Stimulated activated CD8-positive, alpha-beta memory T cell treated with anti-CD3 and anti-CD28 coated beads, Interleukin-4, amount 100 ng/mL, for 24 hours (primary cell): ENCODE results near the gene MESP2.

Experiments
- DNase-seq: peaks from one replicate; pipeline ENCODE4 v3.0.0-alpha.2; 2020; ENCODE audit warnings: low read depth

MESP2 gene

GRCh38 chr15:89755701-89756100, 20.4 kb upstream of the MESP2 start:
- DNase-seq: no peak

- no peak for DNase-seq
Measured at GRCh38 chr15:89756897-89757296, 19.2 kb upstream of the MESP2 start.

GRCh38 chr15:89758283-89758682, 17.8 kb upstream of the MESP2 start:
- DNase-seq: no peak

- DNase-seq: no peak
Measured at GRCh38 chr15:89758981-89759380, 17.2 kb upstream of the MESP2 start.

- no peak for DNase-seq
Measured at GRCh38 chr15:89759835-89760234, 16.3 kb upstream of the MESP2 start.

GRCh38 chr15:89760303-89761008, 15.7 kb upstream of the MESP2 start:
- DNase-seq: peak; percentile 54

GRCh38 chr15:89761009-89761831, 14.9 kb upstream of the MESP2 start:
- DNase-seq: no peak

GRCh38 chr15:89761929-89762328, 14.2 kb upstream of the MESP2 start:
- no peak for DNase-seq

GRCh38 chr15:89765694-89766093, 10.4 kb upstream of the MESP2 start:
- no peak for DNase-seq

GRCh38 chr15:89766357-89767311, 9.5 kb upstream of the MESP2 start:
- DNase-seq: no peak

GRCh38 chr15:89767411-89767915, 8.7 kb upstream of the MESP2 start:
- no peak for DNase-seq

GRCh38 chr15:89768071-89768500, 8.0 kb upstream of the MESP2 start:
- DNase-seq: no peak

GRCh38 chr15:89769366-89769765, 6.8 kb upstream of the MESP2 start:
- no peak for DNase-seq

GRCh38 chr15:89770041-89770440, 6.1 kb upstream of the MESP2 start:
- DNase-seq: no peak

GRCh38 chr15:89772932-89773583, 3.1 kb upstream of the MESP2 start:
- no peak for DNase-seq

GRCh38 chr15:89774492-89774891, 1.6 kb upstream of the MESP2 start:
- no peak for DNase-seq

- DNase-seq: no peak
Measured at GRCh38 chr15:89775815-89776214, 317 bp upstream of the MESP2 start.

- no peak for DNase-seq
Measured at GRCh38 chr15:89777073-89777751, 1.1 kb downstream of the MESP2 start.

- DNase-seq: no peak
Measured at GRCh38 chr15:89777782-89778380, 1.7 kb downstream of the MESP2 start.

GRCh38 chr15:89778861-89779260, 2.7 kb downstream of the MESP2 start:
- DNase-seq: no peak

- DNase-seq: no peak
Measured at GRCh38 chr15:89780601-89781000, 4.5 kb downstream of the MESP2 start.
